Stimulated activated CD4-positive, alpha-beta T cell treated with anti-CD3 and anti-CD28 coated beads, TNF-alpha, amount 100 ng/mL, for 1 hour (primary cell): Measurements from ENCODE around the gene LTB4R2.

Experiments used
- DNase-seq, 3 donors: peaks; one replicate each; pipeline ENCODE4 v3.0.0-alpha.2; 2020; ENCODE audit warnings: low read depth in 3 of 3, low spot score in 1 of 3

LTB4R2 gene, protein sequence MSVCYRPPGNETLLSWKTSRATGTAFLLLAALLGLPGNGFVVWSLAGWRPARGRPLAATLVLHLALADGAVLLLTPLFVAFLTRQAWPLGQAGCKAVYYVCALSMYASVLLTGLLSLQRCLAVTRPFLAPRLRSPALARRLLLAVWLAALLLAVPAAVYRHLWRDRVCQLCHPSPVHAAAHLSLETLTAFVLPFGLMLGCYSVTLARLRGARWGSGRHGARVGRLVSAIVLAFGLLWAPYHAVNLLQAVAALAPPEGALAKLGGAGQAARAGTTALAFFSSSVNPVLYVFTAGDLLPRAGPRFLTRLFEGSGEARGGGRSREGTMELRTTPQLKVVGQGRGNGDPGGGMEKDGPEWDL

DNA sequence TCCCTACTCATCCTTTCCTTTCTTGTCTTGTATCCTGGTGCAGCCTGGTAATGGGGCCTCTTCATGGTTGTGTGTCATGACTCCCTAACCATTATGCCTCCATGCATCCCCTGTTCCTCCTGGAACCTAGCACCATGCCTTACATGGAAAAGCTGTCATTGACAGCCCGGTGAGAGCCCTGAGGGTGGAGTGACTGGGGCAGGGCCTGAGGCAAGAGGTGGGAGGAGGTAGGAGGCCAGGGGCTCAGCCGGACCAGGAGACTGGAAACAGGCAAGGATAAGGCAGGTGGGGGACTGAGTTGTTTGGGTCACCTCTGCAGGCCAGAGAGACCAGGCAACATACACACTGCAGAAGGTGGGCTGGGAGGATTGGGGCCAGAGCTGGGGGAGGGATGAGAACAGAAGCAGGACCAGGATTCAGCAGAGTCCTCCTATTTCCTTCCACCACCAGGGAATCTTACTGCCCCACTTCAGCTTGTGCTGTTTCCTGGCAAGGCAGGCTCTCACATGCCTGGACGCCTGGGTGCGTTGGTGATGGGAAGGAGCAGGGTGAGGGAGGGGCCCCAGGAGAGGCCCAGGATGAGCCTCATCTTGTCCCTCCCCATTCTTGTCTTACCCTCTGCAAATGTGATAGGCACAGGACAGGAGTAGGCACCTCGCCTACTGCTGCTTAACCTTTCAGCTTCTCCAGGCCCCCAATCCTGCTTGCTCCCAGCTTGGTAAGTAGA lies at the start of gene LTB4R2:
LTB4R2 (plus strand) TSS at position 603 of the 727 bp plus-strand sequence. CDS start 525 bp downstream, outside the sequence.
- no peak for DNase-seq

DNA sequence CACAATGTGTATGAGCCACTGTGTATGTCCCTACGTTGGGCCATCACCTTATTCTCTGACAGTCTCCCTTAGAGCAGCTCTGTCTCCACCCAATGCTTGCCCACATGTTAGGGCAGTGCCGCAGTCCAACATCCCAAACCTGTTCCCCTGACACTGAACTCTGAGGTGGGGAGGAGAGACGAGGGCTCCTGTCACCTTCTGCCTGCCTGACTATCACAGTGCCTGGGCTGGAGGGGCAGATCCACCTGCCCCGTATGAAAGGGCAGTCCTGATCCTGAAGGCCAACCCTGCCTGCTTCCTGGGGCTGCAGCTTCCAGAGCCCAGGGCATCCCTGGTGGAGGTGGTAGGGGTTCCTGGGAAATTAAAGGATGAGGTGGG lies 49.2 kb upstream of the LTB4R2 start:
- DNase-seq = no peak

DNA sequence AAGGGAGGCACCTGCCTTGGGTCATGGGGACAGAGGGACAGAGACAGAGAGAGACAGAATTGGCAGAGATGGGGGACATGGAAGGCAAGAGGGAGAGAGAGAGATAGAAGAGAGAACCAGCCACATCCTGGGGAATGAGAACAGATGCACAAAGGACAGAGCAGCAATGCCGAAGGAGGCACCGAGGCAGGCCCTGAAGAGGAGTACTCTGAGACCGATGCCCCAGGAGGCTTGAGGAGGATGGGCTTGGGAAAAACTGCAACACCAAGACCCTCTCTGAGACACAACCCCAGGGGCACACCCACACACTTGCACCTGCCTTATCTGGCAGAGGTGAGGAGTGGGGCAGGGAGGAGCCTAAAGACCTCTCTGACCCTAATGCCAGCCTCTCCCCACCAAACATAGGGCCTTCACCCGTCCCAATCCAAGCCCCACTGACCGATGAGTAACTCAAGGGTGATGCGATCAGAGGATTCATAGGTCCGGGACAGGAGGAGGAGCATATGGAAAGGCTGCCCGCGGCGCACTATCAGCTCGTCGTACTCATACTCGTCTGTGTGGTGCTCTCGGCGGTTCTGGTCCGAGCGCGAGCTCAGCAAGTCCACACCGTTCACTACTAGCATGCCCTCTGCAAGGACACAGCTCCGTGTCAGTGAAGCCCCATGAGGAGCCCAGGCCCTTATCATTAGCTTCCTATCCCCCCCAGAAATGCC lies 48.5 kb upstream of the LTB4R2 start:
- no peak for DNase-seq

DNA sequence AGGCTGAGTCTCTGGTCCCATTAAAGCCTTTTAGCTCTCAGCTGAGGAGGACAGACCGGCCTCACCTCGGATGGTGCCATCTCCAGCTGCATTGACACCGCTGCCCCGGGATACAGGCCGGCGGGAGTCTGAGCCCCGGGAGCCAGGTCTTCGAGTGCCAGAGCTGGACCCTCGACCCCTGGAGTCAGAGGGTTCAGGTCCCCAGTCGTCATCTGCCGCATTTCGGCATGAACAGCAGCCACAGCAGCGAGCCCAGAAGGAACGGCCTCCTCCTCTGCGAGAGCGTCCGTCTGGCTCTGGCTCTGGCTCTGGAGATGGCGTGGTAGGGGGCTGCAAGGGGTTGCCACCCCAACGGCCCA lies 48.0 kb upstream of the LTB4R2 start:
- DNase-seq = no peak

DNA sequence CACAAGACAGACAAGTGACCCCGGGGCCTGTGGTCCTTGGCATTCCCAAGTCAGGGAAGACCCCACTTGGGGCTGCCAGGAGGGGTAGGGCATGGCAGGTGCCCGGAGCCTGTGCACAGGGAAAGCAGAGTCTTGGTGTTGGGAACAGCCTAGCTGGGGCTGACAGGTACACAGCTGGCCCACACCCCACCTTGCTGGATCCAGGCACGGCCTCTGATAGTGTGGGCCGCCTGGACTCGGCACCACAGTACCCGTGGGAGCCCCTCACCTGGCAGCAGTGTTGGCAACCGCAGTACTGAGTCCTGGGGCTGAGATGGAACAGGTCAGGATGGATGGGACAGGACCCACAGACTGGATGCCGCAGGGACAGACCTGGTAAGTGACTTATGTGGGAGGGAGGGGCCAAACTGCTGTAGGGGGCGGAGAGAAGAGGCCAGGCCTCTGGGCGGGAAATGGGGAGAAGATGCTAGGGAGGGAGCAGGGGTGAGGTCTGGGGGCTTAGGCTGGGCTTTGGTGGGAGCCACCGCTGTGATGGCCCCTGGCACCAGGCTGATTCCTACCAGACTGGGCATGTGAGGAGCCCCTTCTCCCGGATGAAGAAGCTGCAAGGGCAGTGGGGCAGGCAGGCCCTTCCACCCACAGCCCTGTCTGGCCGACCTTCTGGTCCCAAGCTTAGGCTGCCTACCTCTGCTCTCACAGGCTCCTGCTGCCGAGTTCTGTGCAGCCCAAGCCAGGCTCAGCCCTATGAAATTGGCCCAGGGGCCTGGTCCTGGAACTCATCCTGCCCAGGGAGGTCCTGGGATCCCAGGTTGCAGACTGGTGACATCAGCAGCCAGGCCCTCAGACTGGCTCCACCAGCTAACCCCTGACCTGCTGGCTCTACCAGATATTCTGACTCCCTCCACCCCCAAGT lies 46.9 kb upstream of the LTB4R2 start, which contains the start of gene TGM1:
TGM1 (minus strand) TSS at position 357 of the 913 bp plus-strand sequence. CDS start 825 bp downstream, outside the sequence.
- DNase-seq = no peak

DNA sequence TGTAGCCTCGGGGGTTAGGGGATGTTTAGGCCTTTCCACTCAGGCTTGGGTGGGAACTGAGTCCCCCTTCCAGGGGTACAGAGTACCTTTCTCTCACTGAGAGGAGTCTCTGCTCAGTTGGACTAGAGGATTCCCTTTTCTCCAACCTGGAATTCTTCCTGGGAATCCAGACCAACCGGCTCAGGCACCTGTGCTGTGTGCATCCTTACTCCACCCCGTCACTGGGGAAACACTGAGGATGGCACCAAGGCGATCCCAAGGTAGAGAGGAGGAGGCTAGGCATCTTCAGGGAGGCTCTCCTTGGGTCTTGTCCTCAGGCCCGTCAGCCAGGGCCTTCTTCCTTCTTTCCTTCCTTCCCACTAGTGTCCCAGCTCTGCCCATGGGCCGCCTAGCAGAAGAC lies 46.1 kb upstream of the LTB4R2 start:
- no peak for DNase-seq

DNA sequence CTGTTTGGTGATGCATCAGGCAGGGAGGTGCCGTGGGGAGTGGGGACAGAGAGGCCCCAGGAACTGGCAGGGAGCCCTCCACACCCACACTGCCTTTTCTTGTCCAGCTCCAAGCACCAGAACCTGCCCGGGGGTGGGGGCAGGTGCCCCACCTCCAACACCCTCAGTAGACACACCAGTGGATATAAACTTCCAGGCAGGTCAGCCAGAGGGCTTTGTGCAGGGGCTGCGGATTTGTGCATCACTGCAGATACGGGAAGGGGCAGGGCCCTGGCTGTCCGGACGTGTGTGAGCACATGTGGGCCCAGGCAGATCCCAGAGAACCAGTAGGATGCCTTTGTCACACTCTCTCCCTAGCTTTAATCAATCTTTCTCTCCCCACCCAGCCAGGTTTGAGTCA lies 45.6 kb upstream of the LTB4R2 start:
- DNase-seq = no peak

DNA sequence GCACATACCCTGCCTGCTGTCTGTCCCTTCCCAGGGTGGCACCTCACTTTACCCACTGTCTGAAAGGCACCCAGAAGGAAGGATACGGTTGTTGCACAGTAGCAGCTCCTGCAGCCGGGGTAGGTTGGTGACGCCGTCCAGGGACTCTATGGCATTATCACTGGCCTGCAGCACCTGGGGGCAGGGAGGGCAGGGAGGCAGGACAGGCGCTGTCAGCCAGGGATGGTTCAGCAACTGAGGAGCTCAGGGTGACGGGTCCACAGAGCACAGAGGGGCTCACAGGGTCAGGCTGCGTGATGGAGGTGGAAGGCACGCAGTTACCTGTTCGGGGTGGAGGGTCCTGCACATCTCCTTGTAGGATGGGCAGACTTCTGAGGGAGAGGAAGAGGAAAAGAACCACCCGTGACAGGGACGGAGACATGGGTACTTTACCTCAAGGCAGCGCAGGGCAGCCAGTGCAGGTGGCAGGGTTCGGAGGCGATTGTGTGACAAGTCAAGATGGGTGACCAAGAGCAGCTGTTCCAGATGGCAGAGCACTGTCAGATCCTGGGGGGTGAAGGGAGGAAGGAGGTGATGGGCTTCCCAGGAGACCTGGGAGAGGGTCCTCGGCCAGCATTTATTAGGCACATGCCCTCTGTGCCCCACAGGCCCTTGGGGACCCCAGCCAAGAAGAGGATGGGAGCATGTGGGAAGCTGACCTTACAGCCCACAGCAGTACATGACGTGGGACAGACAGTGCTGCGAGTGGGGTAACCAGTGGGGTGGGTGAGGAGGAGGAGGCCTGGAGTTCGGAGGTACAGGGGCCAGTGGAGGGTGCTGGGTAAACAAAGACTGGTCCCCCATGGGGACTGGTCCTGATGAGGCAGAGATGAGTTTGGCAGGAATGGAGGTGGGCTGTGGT lies 43.3 kb upstream of the LTB4R2 start:
- DNase-seq = no peak

DNA sequence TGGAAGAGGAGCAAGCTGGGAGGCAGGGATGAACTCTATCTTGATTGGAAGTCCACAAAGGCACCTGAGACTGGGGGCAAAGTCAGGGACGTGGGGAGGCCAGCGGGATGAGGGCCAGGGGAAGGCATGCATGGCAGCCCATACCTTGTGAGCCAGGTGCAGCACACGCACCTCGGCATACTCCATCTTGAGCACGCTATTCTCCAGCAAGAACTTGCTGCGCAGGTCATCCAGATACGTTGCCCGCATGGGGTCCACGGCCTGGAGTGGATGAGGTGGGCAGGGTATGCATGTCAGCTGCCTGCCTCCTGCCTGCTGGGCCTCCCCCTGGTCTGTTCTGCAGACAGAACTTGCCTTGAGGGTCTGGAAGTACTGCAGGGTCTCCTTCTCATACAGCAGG lies 42.4 kb upstream of the LTB4R2 start:
- no peak for DNase-seq

DNA sequence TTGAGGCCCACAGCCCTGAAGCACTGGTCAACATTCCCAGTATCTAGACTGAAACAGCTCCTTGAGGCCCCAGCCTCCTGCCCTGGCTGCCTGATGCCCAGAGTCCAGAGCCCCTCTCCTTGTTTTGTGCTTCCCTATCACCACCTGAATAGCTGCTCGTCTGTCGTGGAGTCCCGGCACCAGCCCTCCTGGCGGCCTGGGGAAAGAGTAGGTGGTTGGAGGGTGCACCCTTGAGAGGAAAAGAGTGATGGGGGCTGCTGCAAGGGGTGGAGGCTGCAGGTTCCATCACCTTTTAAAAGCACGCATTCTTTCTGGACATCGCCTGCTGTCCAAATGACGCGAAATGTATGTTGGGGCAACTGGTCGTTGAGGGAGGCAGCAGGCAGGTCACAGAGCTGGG lies 41.7 kb upstream of the LTB4R2 start:
- DNase-seq = no peak

DNA sequence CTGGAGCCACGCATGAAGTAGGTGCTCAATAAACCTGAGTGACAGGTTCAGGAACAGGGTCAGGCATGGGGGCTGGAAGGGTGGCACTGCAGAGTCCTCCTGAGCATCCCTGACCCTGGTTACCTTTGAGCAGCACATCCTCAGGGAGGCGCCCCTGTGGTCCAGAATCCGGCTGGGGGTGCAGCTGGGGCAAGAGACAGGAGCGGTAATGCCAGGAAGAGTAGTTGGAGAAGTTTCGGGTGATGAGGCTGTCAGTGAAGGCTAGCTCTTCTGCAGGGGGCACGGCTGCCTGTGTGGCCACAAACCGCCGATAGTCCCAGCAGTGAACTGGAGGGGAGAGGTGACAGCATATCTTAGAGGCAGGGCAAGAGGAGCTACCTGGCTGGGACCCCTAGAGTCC lies 40.6 kb upstream of the LTB4R2 start:
- no peak for DNase-seq

DNA sequence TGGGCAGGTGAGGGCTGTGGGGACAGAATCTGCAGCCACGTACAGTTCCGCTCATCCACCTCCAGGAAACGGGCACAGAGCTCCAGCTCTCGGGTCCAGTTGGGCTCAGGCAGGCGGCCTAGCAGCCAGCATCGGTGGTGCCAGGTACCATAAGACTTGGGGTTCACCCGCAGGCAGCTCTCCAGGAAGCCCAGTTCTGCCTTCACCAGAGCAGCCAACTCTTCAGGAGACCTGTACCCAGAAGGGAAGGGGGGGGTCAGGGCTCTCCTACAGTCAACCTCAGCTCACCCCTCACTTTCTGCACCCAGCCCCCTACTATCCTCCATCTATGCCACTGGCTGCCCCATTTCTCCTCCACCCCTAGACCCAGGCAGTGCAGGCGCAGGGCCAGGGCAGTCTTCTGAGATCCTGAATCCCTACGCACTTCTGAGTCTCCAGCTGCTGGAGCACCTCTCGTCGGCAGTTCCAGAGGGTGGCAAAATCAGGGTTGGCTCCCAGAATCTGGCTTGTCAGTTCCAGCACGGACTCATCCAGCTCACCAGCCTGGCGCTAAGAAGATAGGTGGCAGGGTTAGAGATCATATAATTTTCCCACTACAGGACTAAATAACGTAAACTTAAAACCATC lies 39.9 kb upstream of the LTB4R2 start:
- DNase-seq = no peak

DNA sequence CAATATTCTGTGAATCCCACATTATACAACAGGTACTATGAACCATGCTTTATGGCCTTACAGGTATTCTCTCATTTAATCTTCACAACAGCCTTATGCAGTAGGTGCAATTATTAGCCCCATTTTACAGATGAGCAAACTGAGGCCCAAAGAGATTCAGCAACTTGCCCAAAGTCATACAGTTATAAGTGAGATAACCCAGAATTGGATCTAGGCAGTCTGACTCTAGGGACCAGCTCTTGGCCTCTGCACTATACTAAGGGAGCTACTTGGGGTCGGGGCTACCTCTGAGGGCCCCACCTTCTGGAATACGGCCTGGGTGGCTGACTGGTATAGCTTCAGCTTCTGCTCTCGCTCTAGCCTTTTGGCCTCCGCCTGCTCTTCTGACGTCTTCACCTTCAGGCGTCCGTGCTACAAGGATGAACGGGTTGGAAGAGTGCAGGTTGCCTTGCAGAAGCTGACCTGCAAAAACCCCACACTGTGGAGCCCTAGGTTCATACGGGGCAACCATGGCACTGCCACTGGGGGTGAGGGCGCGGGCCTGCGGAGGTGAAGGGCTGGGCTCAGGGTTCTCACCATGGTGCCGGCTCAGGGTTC lies 39.3 kb upstream of the LTB4R2 start:
- no peak for DNase-seq

DNA sequence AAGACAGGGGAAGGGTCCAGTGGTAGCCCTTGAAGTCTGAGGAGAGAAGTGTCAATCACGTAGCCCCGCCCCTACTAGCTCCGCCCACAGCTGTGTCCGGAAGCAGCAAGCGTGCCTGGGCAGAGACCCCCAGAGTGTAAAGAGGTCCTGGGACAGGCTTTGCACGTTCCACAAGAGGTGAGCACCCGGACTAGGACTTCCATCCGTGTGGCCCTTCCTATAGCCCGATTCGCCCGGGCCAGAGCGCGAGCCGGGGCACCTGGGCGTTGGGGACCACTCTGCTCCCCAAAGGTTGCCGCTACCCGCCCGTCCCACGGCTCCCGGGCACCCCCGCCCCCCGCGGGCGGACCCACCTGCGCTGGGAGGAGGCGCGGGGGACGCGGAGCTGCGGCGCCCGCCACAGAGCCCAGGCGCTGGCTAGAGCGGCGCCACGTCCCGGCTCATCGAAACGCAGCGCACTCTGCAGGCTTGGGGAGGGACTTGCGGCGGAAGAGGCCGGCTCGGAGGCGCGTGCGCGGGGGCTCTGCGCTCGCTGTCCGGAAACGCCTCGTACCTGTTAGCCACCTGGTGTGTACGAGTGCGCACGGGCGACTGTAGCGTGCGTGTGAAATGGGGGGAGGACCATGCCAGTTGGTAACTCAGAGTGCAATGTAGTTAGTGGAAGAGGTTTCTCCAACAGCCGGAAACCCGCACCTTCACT lies 38.7 kb upstream of the LTB4R2 start, which contains the start of gene RABGGTA:
RABGGTA (minus strand) TSS at position 464 of the 700 bp plus-strand sequence. CDS start 482 bp downstream, outside the sequence.
- DNase-seq = peak; percentile 79 to 86 (median 83)

DNA sequence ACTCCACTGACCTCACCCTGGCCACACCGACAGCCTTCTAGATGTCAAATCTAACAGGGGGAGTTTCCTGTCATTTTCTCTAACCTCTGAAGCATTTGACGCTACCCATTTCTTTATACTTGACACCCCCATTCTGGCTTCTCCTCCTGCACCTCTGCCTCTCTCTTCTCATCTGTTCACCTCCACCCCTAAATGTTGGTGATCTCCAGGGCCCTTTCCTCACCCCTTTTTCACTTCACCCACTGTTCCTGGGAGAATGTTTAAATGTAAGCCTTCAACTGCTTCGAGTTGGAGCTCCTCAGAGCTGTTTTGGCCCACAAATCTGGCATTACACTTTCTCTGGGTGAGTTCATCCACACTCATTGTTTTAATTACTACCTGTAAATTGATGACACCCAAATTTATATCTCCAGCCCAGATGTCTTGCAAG lies 38.1 kb upstream of the LTB4R2 start:
- no peak for DNase-seq

DNA sequence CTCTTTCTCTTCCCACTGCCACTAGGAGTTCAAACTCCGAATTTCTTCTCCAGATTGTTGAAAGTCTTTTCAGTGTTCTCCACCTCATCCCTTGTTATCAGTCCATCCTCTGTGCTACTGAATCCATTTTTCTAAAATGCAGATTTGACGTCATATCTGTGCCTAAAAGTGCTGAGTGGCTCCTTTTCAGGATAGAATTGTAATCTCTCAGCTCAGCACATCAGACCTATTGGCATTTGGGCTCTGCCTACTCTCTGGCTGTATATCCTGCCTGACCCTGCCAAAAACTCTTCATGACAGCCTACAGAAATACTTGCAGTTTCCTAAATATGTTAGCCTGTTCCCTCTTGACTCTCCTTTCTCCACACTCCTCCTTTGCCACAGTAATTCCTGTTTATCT lies 37.5 kb upstream of the LTB4R2 start:
- no peak for DNase-seq

DNA sequence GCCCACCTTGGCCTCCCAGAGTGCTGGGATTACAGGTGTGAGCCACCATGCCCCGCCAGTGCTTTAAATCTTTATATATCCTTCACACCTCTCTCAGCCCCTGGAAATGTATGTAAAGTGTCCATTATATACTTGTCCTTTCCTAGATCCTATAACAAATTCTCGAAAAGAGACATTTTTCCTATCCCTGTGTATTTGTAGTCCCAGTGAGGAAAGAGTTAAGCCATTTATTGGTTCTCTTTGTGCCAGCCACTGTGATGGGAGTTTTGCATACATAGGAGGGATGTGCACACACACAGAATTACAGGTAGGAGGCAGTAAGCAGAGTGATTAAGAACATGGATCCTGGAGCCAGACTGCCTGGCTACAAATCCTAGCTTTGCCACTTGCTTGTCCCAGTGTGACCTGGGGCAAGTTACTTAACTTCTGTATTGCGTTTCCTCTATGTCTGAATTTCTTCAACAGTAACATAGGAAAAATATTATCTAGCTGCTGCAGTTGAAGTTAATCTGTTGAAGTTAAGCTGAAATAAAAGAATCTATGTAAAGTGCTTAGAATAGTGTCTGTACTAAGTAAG lies 36.4 kb upstream of the LTB4R2 start:
- no peak for DNase-seq

DNA sequence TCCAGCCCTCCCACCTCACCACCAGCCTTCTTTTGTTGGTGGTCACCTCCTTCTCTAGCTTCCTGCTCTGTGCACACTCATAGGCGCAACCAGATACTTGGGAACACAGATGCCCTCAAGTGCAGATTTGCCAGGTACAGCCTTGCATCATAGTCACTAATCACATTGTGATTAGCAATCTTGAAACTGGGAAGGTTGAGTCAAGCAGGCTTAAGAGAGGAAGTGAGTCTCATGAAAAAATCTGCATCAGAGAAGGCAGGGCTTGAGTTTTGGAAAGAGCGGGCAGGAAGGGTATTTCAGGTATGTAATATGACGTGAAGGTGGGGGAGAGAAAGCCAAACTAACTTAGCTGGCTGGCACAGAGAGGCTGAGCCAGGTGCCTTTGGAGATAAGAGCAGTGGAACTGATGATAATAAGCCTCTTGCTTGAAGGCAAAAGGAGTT lies 35.8 kb upstream of the LTB4R2 start:
- peak in 1 of 3 donors; percentile 11 for DNase-seq
